IMR-90 (cell line): ENCODE data around the gene ZNF451. TPM values are rescaled to one million over a fixed set of nuclear protein-coding genes. Genes with fewer than 3 reads are reported as not detected.

Source experiments
- ATAC-seq: fragments of 200-7000 bp; cut with Tn5 transposase; 2 replicates; pipeline ENCODE4 v1.9.1; 2020; ENCODE audit warnings: low read depth, mild to moderate bottlenecking, moderate library complexity
- BruUV-seq: library from RNA; stranded (reverse); fragments of 400-500 nt; replicated peaks from 2 replicates; lab custom pipeline; 2021; lab: Mats Ljungman, UMichigan
- CTCF ChIA-PET: fragments of 300-600 bp; formaldehyde crosslinking; extraction: SDS; loops from one replicate; lab custom pipeline; 2021; ENCODE audit warnings: antibody characterized with exemption; lab: Yijun Ruan, JAX
- POLR2A ChIA-PET: fragments of 300-600 bp; sonication (Branson Sonifier 250); formaldehyde crosslinking; loops from one replicate; lab custom pipeline; 2022; ENCODE audit warnings: antibody characterized with exemption; ENCODE audit not compliant: unreplicated experiment; lab: Charles Lee
- DNase-seq: peaks from one replicate; pipeline ENCODE4 v3.0.0; 2013
- H2AFZ ChIP-seq: replicated peaks from 2 replicates; pipeline ENCODE3; 2013; ENCODE audit warnings: low read length, mild to moderate bottlenecking; ENCODE audit not compliant: poor library complexity
- H2AK5ac ChIP-seq: 2 replicates; pipeline ENCODE4 v1.6.1; 2013; ENCODE audit warnings: low read depth, low read length, inconsistent platforms
- H2AK9ac ChIP-seq: replicated peaks from 2 replicates; pipeline ENCODE3; 2013; ENCODE audit warnings: mild to moderate bottlenecking, low read depth, low read length, moderate library complexity; ENCODE audit not compliant: poor library complexity
- H2BK120ac ChIP-seq: 2 replicates; pipeline ENCODE4 v1.6.1; 2013; ENCODE audit warnings: low read depth, low read length, inconsistent platforms
- H2BK15ac ChIP-seq: 3 replicates; pipeline ENCODE4 v1.6.1; 2013; ENCODE audit warnings: low read depth, low read length, inconsistent platforms
- H2BK20ac ChIP-seq: 2 replicates; pipeline ENCODE4 v1.6.1; 2013; ENCODE audit warnings: low read depth, mild to moderate bottlenecking, inconsistent platforms, low read length, moderate library complexity
- H2BK5ac ChIP-seq: 2 replicates; pipeline ENCODE4 v1.6.1; 2013; ENCODE audit warnings: mild to moderate bottlenecking, low read depth, low read length, inconsistent platforms; ENCODE audit not compliant: poor library complexity, severe bottlenecking
- H3K14ac ChIP-seq: replicated peaks from 2 replicates; pipeline ENCODE4 v1.6.1; 2013; ENCODE audit warnings: low read depth, low read length, inconsistent platforms
- H3K18ac ChIP-seq: 2 replicates; pipeline ENCODE4 v1.6.1; 2013; ENCODE audit warnings: low read depth, low read length, control low read depth
- H3K23ac ChIP-seq: 2 replicates; pipeline ENCODE4 v1.6.1; 2013; ENCODE audit warnings: low read depth, low read length, inconsistent platforms
- H3K27ac ChIP-seq: 2 replicates; pipeline ENCODE4 v1.5.1; 2013; ENCODE audit warnings: mild to moderate bottlenecking, control low read depth, low read length; ENCODE audit not compliant: insufficient read depth
- H3K27me3 ChIP-seq: 2 replicates; pipeline ENCODE4 v1.6.1; 2013; ENCODE audit warnings: low read length; ENCODE audit not compliant: control insufficient read depth, insufficient read depth
- H3K36me3 ChIP-seq: 2 replicates; pipeline ENCODE4 v1.6.1; 2013; ENCODE audit warnings: low read length, mixed read lengths; ENCODE audit not compliant: control insufficient read depth, insufficient read depth
- H3K4ac ChIP-seq: 2 replicates; pipeline ENCODE4 v1.6.1; 2013; ENCODE audit warnings: low read depth, low read length, inconsistent platforms
- H3K4me1 ChIP-seq: 2 replicates; pipeline ENCODE4 v1.6.1; 2013; ENCODE audit warnings: low read length, mixed read lengths; ENCODE audit not compliant: control insufficient read depth, insufficient read depth
- H3K4me2 ChIP-seq: 2 replicates; pipeline ENCODE4 v1.6.1; 2013; ENCODE audit warnings: low read depth, mild to moderate bottlenecking, control low read depth, low read length, moderate library complexity
- H3K4me3 ChIP-seq: 2 replicates; pipeline ENCODE4 v1.5.1; 2013; ENCODE audit warnings: low read depth, mild to moderate bottlenecking, control low read depth, low read length, moderate library complexity; ENCODE audit not compliant: insufficient read depth
- H3K56ac ChIP-seq: 2 replicates; pipeline ENCODE4 v1.6.1; 2013; ENCODE audit warnings: low read length, inconsistent platforms; ENCODE audit not compliant: insufficient read depth; ENCODE audit errors: extremely low read depth
- H3K79me1 ChIP-seq, 2 experiments: 2 replicates each; pipeline ENCODE4 v1.6.1; 2013; ENCODE audit warnings: low read length in 2 of 2, inconsistent platforms in 1 of 2, low read depth in 1 of 2
- H3K9ac ChIP-seq: 2 replicates; pipeline ENCODE4 v1.6.1; 2013; ENCODE audit warnings: low read depth, low read length, control low read depth
- H3K9me1 ChIP-seq: 2 replicates; pipeline ENCODE4 v1.6.1; 2013; ENCODE audit warnings: low read length, inconsistent platforms; ENCODE audit not compliant: insufficient read depth
- H3K9me3 ChIP-seq: 2 replicates; pipeline ENCODE4 v1.6.1; 2013; ENCODE audit warnings: low read length; ENCODE audit not compliant: control insufficient read depth, insufficient read depth
- H4K20me1 ChIP-seq: 2 replicates; pipeline ENCODE4 v1.6.1; 2013; ENCODE audit warnings: low read length, inconsistent platforms; ENCODE audit not compliant: insufficient read depth
- H4K5ac ChIP-seq: 2 replicates; pipeline ENCODE4 v1.6.1; 2013; ENCODE audit warnings: mild to moderate bottlenecking, low read depth, low read length, control low read depth
- H4K8ac ChIP-seq, 2 experiments: 2 replicates each; pipeline ENCODE4 v1.6.1; 2013; ENCODE audit warnings: low read depth in 2 of 2, low read length in 2 of 2, control low read depth in 1 of 2, inconsistent platforms in 1 of 2
- H4K91ac ChIP-seq: 2 replicates; pipeline ENCODE4 v1.6.1; 2013; ENCODE audit warnings: low read depth, low read length, inconsistent platforms; ENCODE audit not compliant: insufficient read depth
- BHLHE40 ChIP-seq: fragments of 150-350 bp; IDR thresholded peaks from 2 replicates; pipeline ENCODE4 v1.6.1; 2016; ENCODE audit warnings: mild to moderate bottlenecking, low read depth, low read length
- MXI1 ChIP-seq: IDR thresholded peaks from 2 replicates; pipeline ENCODE4 v1.6.1; 2012; ENCODE audit warnings: low read depth, mild to moderate bottlenecking, low read length, moderate library complexity, borderline replicate concordance
- RAD21 ChIP-seq: IDR thresholded peaks from 2 replicates; pipeline ENCODE4 v1.6.1; 2012; ENCODE audit warnings: low read length, improper control_type of control experiment
- RFX5 ChIP-seq: IDR thresholded peaks from 2 replicates; pipeline ENCODE4 v1.8.0; 2012; ENCODE audit warnings: low read depth, mild to moderate bottlenecking, low read length, moderate library complexity
- WGBS, 2 experiments: methylation state at CpG; one replicate each; pipeline versions ENCODE4 v1.1.5 to v1.1.7; 2013; ENCODE audit warnings: missing lambda C conversion rate in 2 of 2; ENCODE audit not compliant: insufficient read length in 1 of 2; ENCODE audit errors: extremely low coverage in 2 of 2; 5-methylcytosine and 5-hydroxymethylcytosine counted together
- dilution Hi-C: fragments of 300-500 bp; cut with HindIII; formaldehyde crosslinking; loops from one replicate; pipeline ENCODE4 v1.14.3; 2018; ENCODE audit warnings: low sequenced_read_pairs; ENCODE audit not compliant: unreplicated experiment
- in situ Hi-C: fragments of 300-500 bp; cut with MboI; formaldehyde crosslinking; loops from 3 replicates; pipeline ENCODE4 v1.14.3; 2019; ENCODE audit warnings: low sequenced_read_pairs, inconsistent platforms, mixed read lengths
- intact Hi-C: fragments of 100-400 bp; cut with micrococcal nuclease; formaldehyde crosslinking; loops from 2 replicates; pipeline ENCODE4 v1.10.0; 2022
- polyA plus RNA-seq, 3 experiments: library from polyadenylated mRNA; depleted of rRNA; stranded (reverse); fragments of >200 nt; gene quantifications; 2 replicates each; pipeline ENCODE4 v1.2.3, GENCODE V29; 2012; ENCODE audit warnings: low replicate concordance in 1 of 3
- total RNA-seq: library from RNA; depleted of rRNA; stranded (reverse); fragments of >200 nt; gene quantifications from 2 replicates; pipeline ENCODE4 v1.2.3, GENCODE V29; 2012
- TF ChIP-seq, protein P1 (sequence below): conservative IDR thresholded peaks from 2 replicates; pipeline ENCODE4 v1.5.1; 2012; ENCODE audit warnings: mild to moderate bottlenecking, low read depth, low read length, improper control_type of control experiment
- TF ChIP-seq, protein P2 (sequence below): fragments of 150-350 bp; IDR thresholded peaks from 2 replicates; pipeline ENCODE4 v1.6.1; 2017; ENCODE audit warnings: mild to moderate bottlenecking, antibody characterized with exemption, low read length, low read depth

The ZNF451 gene
- total and polyA plus RNA-seq, 2 of the 4 experiments (the other 2 are of a cell fraction) = 10.0 to 48.6 TPM

DNA sequence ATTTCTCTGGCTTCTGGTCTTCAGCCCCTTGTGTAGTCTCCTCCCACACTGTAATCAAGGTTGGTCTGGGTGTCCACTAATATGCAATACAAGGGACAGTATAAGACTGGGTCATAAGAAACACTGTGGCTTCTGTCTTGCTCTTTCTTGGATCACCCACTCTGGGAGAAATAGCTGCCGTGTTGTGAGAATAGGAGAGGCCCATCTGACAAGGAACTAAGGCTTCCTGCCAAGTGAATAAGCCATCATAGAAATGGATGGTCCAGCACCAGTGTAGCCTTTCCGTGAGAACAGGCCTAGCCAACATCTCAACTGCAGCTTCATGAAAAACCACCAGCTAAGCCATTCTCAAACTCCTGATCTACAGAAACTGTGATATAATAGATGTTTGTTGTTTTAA lies 105.5 kb downstream of the ZNF451 start:
- no peak overlapping the region for H3K4me3 ChIP-seq
- no peak overlapping the region for H3K4ac ChIP-seq
- H2AFZ ChIP-seq = no peak overlapping the region
- H3K79me1 ChIP-seq = peaks cover 15 to 54% of the 10 kb centered on the region in 2 experiments
- H2BK15ac ChIP-seq = no peak overlapping the region
- H4K5ac ChIP-seq = no peak overlapping the region
- no peak overlapping the region for H3K9ac ChIP-seq
- H4K8ac ChIP-seq = peak overlapping the region in 1 of 2 experiments; percentile 19; a peak in 1 of 4 replicates
- in situ Hi-C loops (no loop called here), dilution Hi-C loops (no loop called here), intact Hi-C loops (no loop called here)
- no CpG with 5 or more reads among the region's 2 CpGs for whole genome bisulfite sequencing, 2 experiments
- no peak overlapping the region; the same call in 1 of the 2 replicates for H3K56ac ChIP-seq
- peaks cover 14% of the 10 kb centered on the region for H4K20me1 ChIP-seq
- no peak overlapping the region for H2BK20ac ChIP-seq
- peak overlapping the region; percentile 0; the same call in 1 of the 2 replicates for H3K27ac ChIP-seq
- H2AK5ac ChIP-seq = no peak overlapping the region
- H2BK5ac ChIP-seq = peak overlapping the region; percentile 20
- H4K91ac ChIP-seq = no peak overlapping the region
- DNase-seq (peak; percentile 34), ATAC-seq (no peak)
- H3K27me3 ChIP-seq = no peaks in the 10 kb centered on the region
- no peak overlapping the region for H3K4me2 ChIP-seq
- H2AK9ac ChIP-seq = no peak overlapping the region
- H3K36me3 ChIP-seq = peaks cover 16% of the 10 kb centered on the region
- BruUV-seq = no TSS peak
- no peaks in the 10 kb centered on the region for H3K9me3 ChIP-seq
- H3K4me1 ChIP-seq = peaks cover 5% of the 10 kb centered on the region
- H3K14ac ChIP-seq = no peak overlapping the region
- no peak overlapping the region for H3K23ac ChIP-seq
- 0 out of 2 replicates have a peak, but pooled peaks cover 6% of the 10 kb centered on the region for H3K9me1 ChIP-seq
- POLR2A ChIA-PET = no interaction called here
- CTCF ChIA-PET = no interaction called here
- H2BK120ac ChIP-seq = no peak overlapping the region
- H3K18ac ChIP-seq = no peak overlapping the region
- TF ChIP-seq MXI1 (no peak), RFX5 (no peak), RAD21 (no peak), BHLHE40 (no peak)
- TF ChIP-seq, protein P1, sequence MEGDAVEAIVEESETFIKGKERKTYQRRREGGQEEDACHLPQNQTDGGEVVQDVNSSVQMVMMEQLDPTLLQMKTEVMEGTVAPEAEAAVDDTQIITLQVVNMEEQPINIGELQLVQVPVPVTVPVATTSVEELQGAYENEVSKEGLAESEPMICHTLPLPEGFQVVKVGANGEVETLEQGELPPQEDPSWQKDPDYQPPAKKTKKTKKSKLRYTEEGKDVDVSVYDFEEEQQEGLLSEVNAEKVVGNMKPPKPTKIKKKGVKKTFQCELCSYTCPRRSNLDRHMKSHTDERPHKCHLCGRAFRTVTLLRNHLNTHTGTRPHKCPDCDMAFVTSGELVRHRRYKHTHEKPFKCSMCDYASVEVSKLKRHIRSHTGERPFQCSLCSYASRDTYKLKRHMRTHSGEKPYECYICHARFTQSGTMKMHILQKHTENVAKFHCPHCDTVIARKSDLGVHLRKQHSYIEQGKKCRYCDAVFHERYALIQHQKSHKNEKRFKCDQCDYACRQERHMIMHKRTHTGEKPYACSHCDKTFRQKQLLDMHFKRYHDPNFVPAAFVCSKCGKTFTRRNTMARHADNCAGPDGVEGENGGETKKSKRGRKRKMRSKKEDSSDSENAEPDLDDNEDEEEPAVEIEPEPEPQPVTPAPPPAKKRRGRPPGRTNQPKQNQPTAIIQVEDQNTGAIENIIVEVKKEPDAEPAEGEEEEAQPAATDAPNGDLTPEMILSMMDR = no peak
- TF ChIP-seq, protein P2, sequence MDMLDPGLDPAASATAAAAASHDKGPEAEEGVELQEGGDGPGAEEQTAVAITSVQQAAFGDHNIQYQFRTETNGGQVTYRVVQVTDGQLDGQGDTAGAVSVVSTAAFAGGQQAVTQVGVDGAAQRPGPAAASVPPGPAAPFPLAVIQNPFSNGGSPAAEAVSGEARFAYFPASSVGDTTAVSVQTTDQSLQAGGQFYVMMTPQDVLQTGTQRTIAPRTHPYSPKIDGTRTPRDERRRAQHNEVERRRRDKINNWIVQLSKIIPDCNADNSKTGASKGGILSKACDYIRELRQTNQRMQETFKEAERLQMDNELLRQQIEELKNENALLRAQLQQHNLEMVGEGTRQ = no peak
